Keratinocyte (primary cell): ENCODE measurements around the gene LAD1. TPM values are rescaled to one million over a fixed set of nuclear protein-coding genes. Genes with fewer than 3 reads are reported as not detected.

Experiments used
- DNase-seq: peaks from one replicate; pipeline ENCODE4 v3.0.0-alpha.2; 2011; ENCODE audit warnings: low read depth, missing footprints, low spot score
- FAIRE-seq: peaks from 2 replicates; lab custom pipeline; 2011; peaks lifted over from hg19 to GRCh38; lab: Jason Lieb, UNC
- H2AFZ ChIP-seq: 2 replicates; pipeline ENCODE4 v1.6.0; 2012; ENCODE audit warnings: low read length, control low read depth, inconsistent platforms; ENCODE audit not compliant: control insufficient read depth
- H3K27ac ChIP-seq: 2 replicates; pipeline ENCODE4 v1.5.1; 2011; ENCODE audit warnings: low read length; ENCODE audit not compliant: control insufficient read depth, insufficient read depth
- H3K27me3 ChIP-seq: 3 replicates; pipeline ENCODE4 v1.6.0; 2011; ENCODE audit warnings: low read length; ENCODE audit not compliant: control insufficient read depth, insufficient read depth; ENCODE audit errors: extremely low read depth
- H3K36me3 ChIP-seq, 2 experiments: 2 replicates in 1 of 2; 3 replicates in 1 of 2; pipeline ENCODE4 v1.5.1; 2011; ENCODE audit warnings: low read length in 2 of 2, mild to moderate bottlenecking in 1 of 2; ENCODE audit not compliant: control insufficient read depth in 2 of 2, insufficient read depth in 2 of 2; ENCODE audit errors: extremely low read depth in 1 of 2
- H3K4me1 ChIP-seq: 3 replicates; pipeline ENCODE4 v1.5.1; 2011; ENCODE audit warnings: low read length; ENCODE audit not compliant: control insufficient read depth, insufficient read depth; ENCODE audit errors: extremely low read depth
- H3K4me2 ChIP-seq: 3 replicates; pipeline ENCODE4 v1.6.0; 2011; ENCODE audit warnings: low read depth, low read length; ENCODE audit not compliant: control insufficient read depth, insufficient read depth; ENCODE audit errors: extremely low read depth
- H3K4me3 ChIP-seq, 3 experiments: fragments of 200-600 bp in 1 of 3; sonication (generic) in 1 of 3; 2 replicates in 2 of 3; 3 replicates in 1 of 3; pipeline ENCODE4 v1.5.1; 2011 to 2016; ENCODE audit warnings: low read length in 3 of 3, mild to moderate bottlenecking in 3 of 3, control low read depth in 2 of 3, inconsistent platforms in 1 of 3, low read depth in 1 of 3, mixed read lengths in 1 of 3, mixed run types in 1 of 3, moderate library complexity in 1 of 3; ENCODE audit not compliant: control insufficient read depth in 2 of 3, insufficient read depth in 2 of 3; ENCODE audit errors: extremely low read depth in 1 of 3
- H3K79me2 ChIP-seq: 2 replicates; pipeline ENCODE4 v1.6.0; 2012; ENCODE audit warnings: low read length; ENCODE audit not compliant: control insufficient read depth, insufficient read depth
- H3K9ac ChIP-seq: 3 replicates; pipeline ENCODE4 v1.6.0; 2011; ENCODE audit warnings: low read length; ENCODE audit not compliant: control insufficient read depth, insufficient read depth; ENCODE audit errors: extremely low read depth
- H3K9me1 ChIP-seq: 3 replicates; pipeline ENCODE4 v1.6.0; 2011; ENCODE audit warnings: low read length; ENCODE audit not compliant: control insufficient read depth, insufficient read depth; ENCODE audit errors: extremely low read depth
- H3K9me3 ChIP-seq: 2 replicates; pipeline ENCODE4 v1.5.1; 2012; ENCODE audit warnings: low read depth, low read length; ENCODE audit not compliant: control insufficient read depth
- H4K20me1 ChIP-seq: 3 replicates; pipeline ENCODE4 v1.6.0; 2011; ENCODE audit warnings: low read length; ENCODE audit not compliant: control insufficient read depth, insufficient read depth; ENCODE audit errors: extremely low read depth
- CTCF ChIP-seq, 3 experiments: IDR thresholded peaks in 1 of 3; conservative IDR thresholded peaks in 1 of 3; optimal IDR thresholded peaks in 1 of 3; 2 replicates in 2 of 3; 3 replicates in 1 of 3; pipeline versions ENCODE3 to v1.5.1; 2011; ENCODE audit warnings: low read length in 3 of 3, mild to moderate bottlenecking in 3 of 3, moderate library complexity in 2 of 3, control low read depth in 1 of 3, inconsistent platforms in 1 of 3; ENCODE audit not compliant: insufficient read depth in 2 of 3; ENCODE audit errors: extremely low read depth in 1 of 3
- EZH2 ChIP-seq: IDR thresholded peaks from one replicate; pipeline ENCODE4 v1.6.1; 2012; ENCODE audit warnings: inconsistent platforms, mild to moderate bottlenecking, low read length, moderate library complexity
- dilution Hi-C: fragments of 300-500 bp; cut with MboI; formaldehyde crosslinking; loops from one replicate; pipeline ENCODE4 v1.7.0; 2020; ENCODE audit warnings: low sequenced_read_pairs; ENCODE audit not compliant: extremely low pct_ligation_motif_present
- polyA plus RNA-seq, 5 experiments: library from polyadenylated mRNA; depleted of rRNA in 3 of 5; stranded (reverse) in 3 of 5; stranded (forward) in 1 of 5; unstranded in 1 of 5; fragments of >200 nt; gene quantifications; 1 replicate in 1 of 5; 2 replicates in 3 of 5; 3 replicates in 1 of 5; pipeline versions ENCODE4 v1.2.1 to v1.2.3, GENCODE V29; 2011 to 2012; ENCODE audit warnings: missing spikeins in 2 of 5, low read depth in 1 of 5, low replicate concordance in 1 of 5

The LAD1 gene
- polyA plus RNA-seq, 1 donor (not counting 4 experiments of a cell fraction or from before 2014, with no cell fraction given), result 82.9 TPM

- DNase-seq, result no peak
- Histone ChIP-seq H3K4me2 (peak overlapping the region; percentile 81), H2AFZ (no peak overlapping the region), H3K27ac (peak overlapping the region; percentile 90), H3K9me1 (peaks cover 3% of the 10 kb centered on the region), H3K79me2 (peaks cover 40% of the 10 kb centered on the region), H3K27me3 (no peaks in the 10 kb centered on the region), H3K9me3 (no peaks in the 10 kb centered on the region), H3K4me3 (peak overlapping the region; percentile 82 to 97 (median 92)), H4K20me1 (peaks cover 6% of the 10 kb centered on the region), H3K9ac (peak overlapping the region; percentile 96), H3K4me1 (peaks cover 30% of the 10 kb centered on the region), H3K36me3 (peaks cover 2 to 3% of the 10 kb centered on the region in 2 experiments)
- no peak for TF ChIP-seq CTCF (optimal IDR thresholded peaks at IDR 0.05 in 1 of 3, IDR thresholded peaks at IDR 0.05 in 1 of 3, conservative IDR thresholded peaks at IDR 0.05 in 1 of 3; ENCODE audit: extremely low read depth in 1 of 3, insufficient read depth in 2 of 3, low read length in 3 of 3)
- TF ChIP-seq EZH2, result no peak
- dilution Hi-C loops, result no loop called here
- FAIRE-seq, result peak; percentile 48
These were observed 1.2 kb upstream of the LAD1 start for GRCh38 chr1:201400212-201400851.

DNA sequence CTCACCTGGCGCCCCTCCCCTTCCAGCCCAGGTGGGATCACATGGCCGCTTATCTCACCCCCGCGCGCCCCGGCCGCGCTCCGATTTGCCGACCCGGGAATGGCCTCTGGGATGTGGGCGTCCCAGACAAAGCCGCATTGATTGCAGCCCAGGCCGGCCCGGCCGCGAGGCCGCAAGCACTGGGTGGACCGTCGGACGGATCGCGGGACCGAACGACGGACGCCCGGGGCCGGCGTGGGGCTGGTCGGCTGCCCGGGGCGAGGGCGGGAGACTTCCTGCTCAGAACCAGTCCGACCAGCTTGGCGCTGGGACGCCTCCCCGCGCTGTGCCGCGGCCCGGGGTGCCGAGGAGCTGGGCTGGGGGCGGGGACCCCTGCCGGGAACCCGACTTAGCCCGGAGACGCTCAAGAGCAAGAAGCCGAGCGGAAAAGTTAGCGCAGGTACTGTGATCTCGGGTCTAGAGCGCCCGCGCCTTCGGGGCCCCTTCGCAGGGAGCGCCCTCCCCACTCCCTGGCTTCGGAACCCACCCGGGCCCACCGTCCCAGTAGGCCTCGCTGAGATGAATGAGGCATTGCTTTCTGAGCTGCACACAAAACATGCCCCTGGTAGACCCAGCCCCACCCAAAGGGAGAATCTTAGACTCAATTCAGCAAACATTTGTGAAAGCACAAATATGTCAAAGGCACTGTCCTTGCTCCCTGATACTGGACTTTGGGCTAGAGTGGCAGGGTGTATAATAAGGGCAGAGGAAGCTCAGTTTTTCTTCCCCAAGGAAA, 415 bp upstream of the LAD1 start:
- Histone ChIP-seq H3K9me3 (no peaks in the 10 kb centered on the region), H3K4me1 (peaks cover 38% of the 10 kb centered on the region), H3K36me3 (peaks cover 2 to 11% of the 10 kb centered on the region in 2 experiments), H3K4me2 (peak overlapping the region; percentile 92), H3K9me1 (peaks cover 3% of the 10 kb centered on the region), H3K79me2 (peaks cover 48% of the 10 kb centered on the region), H2AFZ (peak overlapping the region; percentile 54), H3K4me3 (peak overlapping the region; percentile 82 to 97 (median 92)), H3K27me3 (no peaks in the 10 kb centered on the region), H3K9ac (peak overlapping the region; percentile 96), H3K27ac (peak overlapping the region; percentile 90), H4K20me1 (peaks cover 6% of the 10 kb centered on the region)
- DNase-seq (no peak), FAIRE-seq (peak; percentile 49)
- TF ChIP-seq EZH2, result no peak
- TF ChIP-seq CTCF (optimal IDR thresholded peaks at IDR 0.05 in 1 of 3, IDR thresholded peaks at IDR 0.05 in 1 of 3, conservative IDR thresholded peaks at IDR 0.05 in 1 of 3; ENCODE audit: extremely low read depth in 1 of 3, insufficient read depth in 2 of 3, low read length in 3 of 3), result no peak
- dilution Hi-C loops, result no loop called here
